Suprapubic skin (tissue), 4 donors: ENCODE data around the gene ELMO3. TPM values are rescaled to one million over a fixed set of nuclear protein-coding genes. Genes with fewer than 3 reads are reported as not detected.

Experiments
- DNase-seq, 2 donors: peaks; one replicate each; pipeline ENCODE4 v3.0.0-alpha.2; 2019; ENCODE audit warnings: low spot score in 2 of 2
- H3K27ac ChIP-seq: fragments of 200-600 bp; sonication (generic); one replicate; pipeline ENCODE4 v1.5.1; 2019
- H3K27me3 ChIP-seq: fragments of 200-600 bp; sonication (generic); one replicate; pipeline ENCODE4 v1.5.1; 2019
- H3K36me3 ChIP-seq: fragments of 200-600 bp; sonication (generic); one replicate; pipeline ENCODE4 v1.5.1; 2019
- H3K4me1 ChIP-seq: fragments of 200-600 bp; sonication (generic); one replicate; pipeline ENCODE4 v1.5.1; 2019
- H3K4me3 ChIP-seq: fragments of 200-600 bp; sonication (generic); one replicate; pipeline ENCODE4 v1.5.1; 2019; ENCODE audit warnings: mild to moderate bottlenecking
- H3K9me3 ChIP-seq: fragments of 200-600 bp; sonication (generic); one replicate; pipeline ENCODE4 v1.5.1; 2019
- EP300 ChIP-seq: sonication (generic); formaldehyde crosslinking; IDR thresholded peaks from one replicate; pipeline ENCODE4 v1.6.1; 2017; ENCODE audit warnings: antibody characterized with exemption
- POLR2A ChIP-seq, 2 donors: fragments of 450-650 bp; IDR thresholded peaks; one replicate each; pipeline ENCODE4 v1.6.1; 2017; ENCODE audit warnings: antibody characterized with exemption in 2 of 2, mild to moderate bottlenecking in 2 of 2, moderate library complexity in 2 of 2
- POLR2AphosphoS5 ChIP-seq, 3 donors: sonication (generic); formaldehyde crosslinking; IDR thresholded peaks; one replicate each; pipeline ENCODE4 v1.6.1; 2017; ENCODE audit warnings: antibody characterized with exemption in 3 of 3
- WGBS: methylation state at CpG from one replicate; pipeline ENCODE4 v1.1.5; 2018; 5-methylcytosine and 5-hydroxymethylcytosine counted together
- total RNA-seq, 4 donors: library from RNA; depleted of rRNA; stranded (reverse); fragments of >200 nt; gene quantifications; one replicate each; pipeline ENCODE4 v1.1.0, GENCODE V29; 2016
- TF ChIP-seq, protein P1 (sequence below), 2 donors: fragments of 200-600 bp in 1 of 2; fragments of 450-650 bp in 1 of 2; sonication (generic) in 1 of 2; IDR thresholded peaks; one replicate each; pipeline ENCODE4 v1.5.1; 2016 to 2019; ENCODE audit warnings: antibody characterized with exemption in 2 of 2, mild to moderate bottlenecking in 1 of 2, moderate library complexity in 1 of 2

The ELMO3 gene
- total RNA-seq, 4 donors from 2014 or later: 48.0 to 77.6 (median 56.7) TPM

- no peaks in the 10 kb centered on the region for H3K27me3 ChIP-seq
- 30% methylated on average over 4 of the region's 73 CpGs for WGBS
- H3K27ac ChIP-seq: peak overlapping the region; percentile 62
- no peak for DNase-seq
- peaks cover 55% of the 10 kb centered on the region for H3K4me1 ChIP-seq
- H3K9me3 ChIP-seq: no peaks in the 10 kb centered on the region
- peak overlapping the region; percentile 48 for H3K4me3 ChIP-seq
- no peaks in the 10 kb centered on the region for H3K36me3 ChIP-seq
- TF ChIP-seq EP300: no peak
- TF ChIP-seq POLR2AphosphoS5 (IDR thresholded peaks at IDR 0.05): peak in 1 of 3 donors; percentile 39
Observed at GRCh38 chr16:67177743-67178699, 20.9 kb upstream of the ELMO3 start.

DNA sequence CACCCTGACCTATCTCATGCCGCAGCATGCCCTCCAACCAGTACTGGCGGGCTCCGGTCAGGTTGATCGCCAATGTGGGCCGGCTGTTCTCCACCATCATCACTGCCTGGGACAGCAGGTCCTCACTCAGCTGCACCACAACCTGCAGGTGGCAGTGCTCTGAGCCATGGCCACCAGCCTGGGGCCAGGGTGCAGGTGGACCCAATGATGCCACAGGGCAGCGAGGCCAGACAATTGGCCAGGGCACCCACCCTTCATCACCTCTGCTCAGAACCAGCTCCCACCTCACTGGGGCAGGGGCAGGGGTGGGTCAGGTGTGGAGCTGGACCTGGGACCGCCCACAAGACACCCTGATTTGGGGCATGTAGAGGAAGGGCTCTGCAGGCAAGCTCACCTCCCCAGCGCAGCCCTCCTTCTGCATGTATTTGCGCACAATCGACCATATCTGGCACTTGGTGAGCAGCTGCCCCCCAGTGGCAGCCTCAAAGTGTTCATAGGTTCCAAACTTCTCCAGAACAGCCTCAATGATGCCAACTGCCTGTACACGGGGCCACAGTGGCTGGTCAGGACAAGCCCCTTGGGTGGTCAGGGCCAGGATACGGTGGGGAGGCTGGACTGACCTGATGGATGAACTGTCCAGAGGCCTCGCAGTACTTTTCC is 19.4 kb upstream of the ELMO3 start:
- no peak for DNase-seq
- 78% methylated on average over 9 of the region's 13 CpGs for WGBS
- TF ChIP-seq, protein P1, sequence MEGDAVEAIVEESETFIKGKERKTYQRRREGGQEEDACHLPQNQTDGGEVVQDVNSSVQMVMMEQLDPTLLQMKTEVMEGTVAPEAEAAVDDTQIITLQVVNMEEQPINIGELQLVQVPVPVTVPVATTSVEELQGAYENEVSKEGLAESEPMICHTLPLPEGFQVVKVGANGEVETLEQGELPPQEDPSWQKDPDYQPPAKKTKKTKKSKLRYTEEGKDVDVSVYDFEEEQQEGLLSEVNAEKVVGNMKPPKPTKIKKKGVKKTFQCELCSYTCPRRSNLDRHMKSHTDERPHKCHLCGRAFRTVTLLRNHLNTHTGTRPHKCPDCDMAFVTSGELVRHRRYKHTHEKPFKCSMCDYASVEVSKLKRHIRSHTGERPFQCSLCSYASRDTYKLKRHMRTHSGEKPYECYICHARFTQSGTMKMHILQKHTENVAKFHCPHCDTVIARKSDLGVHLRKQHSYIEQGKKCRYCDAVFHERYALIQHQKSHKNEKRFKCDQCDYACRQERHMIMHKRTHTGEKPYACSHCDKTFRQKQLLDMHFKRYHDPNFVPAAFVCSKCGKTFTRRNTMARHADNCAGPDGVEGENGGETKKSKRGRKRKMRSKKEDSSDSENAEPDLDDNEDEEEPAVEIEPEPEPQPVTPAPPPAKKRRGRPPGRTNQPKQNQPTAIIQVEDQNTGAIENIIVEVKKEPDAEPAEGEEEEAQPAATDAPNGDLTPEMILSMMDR (IDR thresholded peaks at IDR 0.05): peak in 1 of 2 donors; percentile 13
- TF ChIP-seq POLR2A (IDR thresholded peaks at IDR 0.05): no peak
- no peaks in the 10 kb centered on the region for H3K27me3 ChIP-seq
- H3K36me3 ChIP-seq: no peaks in the 10 kb centered on the region
- H3K4me1 ChIP-seq: peaks cover 48% of the 10 kb centered on the region
- no peak overlapping the region for H3K27ac ChIP-seq
- no peak overlapping the region for H3K4me3 ChIP-seq
- H3K9me3 ChIP-seq: no peaks in the 10 kb centered on the region

GRCh38 chr16:67180166-67180565 is 18.8 kb upstream of the ELMO3 start:
- Histone ChIP-seq H3K4me3 (no peak overlapping the region), H3K36me3 (no peaks in the 10 kb centered on the region), H3K27me3 (no peaks in the 10 kb centered on the region), H3K4me1 (peaks cover 48% of the 10 kb centered on the region), H3K27ac (no peak overlapping the region), H3K9me3 (no peaks in the 10 kb centered on the region)
- DNase-seq: no peak
- WGBS: 90% methylated on average over 6 of the region's 16 CpGs
- TF ChIP-seq, protein P1 (IDR thresholded peaks at IDR 0.05): no peak
- TF ChIP-seq POLR2A (IDR thresholded peaks at IDR 0.05) (no peak), EP300 (no peak), POLR2AphosphoS5 (IDR thresholded peaks at IDR 0.05) (no peak)

GRCh38 chr16:67181346-67181745 is 17.6 kb upstream of the ELMO3 start:
- 63% methylated on average over 2 of the region's 2 CpGs for WGBS

DNA sequence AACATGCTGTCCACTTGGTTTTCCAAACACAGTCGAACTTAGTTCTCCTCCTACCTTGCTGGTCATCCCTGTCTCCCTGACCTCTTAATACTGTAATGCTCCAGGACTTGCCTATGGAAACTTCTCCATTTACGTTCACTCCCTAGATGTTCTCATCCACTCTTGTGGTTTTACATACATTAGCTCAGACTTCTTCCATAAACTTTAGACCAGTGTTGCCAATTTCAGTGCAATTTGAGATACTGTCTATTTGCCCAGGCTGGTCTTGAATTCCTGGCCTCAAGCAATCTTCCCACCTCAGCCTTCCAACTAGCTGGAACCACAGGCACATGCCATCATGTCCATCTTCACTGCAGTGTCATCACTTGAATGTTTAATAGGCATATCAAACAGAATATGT is 16.6 kb upstream of the ELMO3 start:
- DNase-seq: no peak
- TF ChIP-seq EP300: no peak
- no peak for TF ChIP-seq POLR2A (IDR thresholded peaks at IDR 0.05)
- TF ChIP-seq, protein P1 (IDR thresholded peaks at IDR 0.05): no peak
- TF ChIP-seq POLR2AphosphoS5 (IDR thresholded peaks at IDR 0.05): no peak
- Histone ChIP-seq H3K9me3 (no peaks in the 10 kb centered on the region), H3K27me3 (no peaks in the 10 kb centered on the region), H3K4me1 (peaks cover 52% of the 10 kb centered on the region), H3K4me3 (no peak overlapping the region), H3K36me3 (no peaks in the 10 kb centered on the region), H3K27ac (no peak overlapping the region)
- WGBS: 75% methylated on average over 2 of the region's 2 CpGs

More at GRCh38 chr16:67181346-67181745, 17.6 kb upstream of the ELMO3 start:
- Histone ChIP-seq H3K36me3 (no peaks in the 10 kb centered on the region), H3K27ac (no peak overlapping the region), H3K9me3 (no peaks in the 10 kb centered on the region), H3K4me1 (peaks cover 52% of the 10 kb centered on the region), H3K27me3 (no peaks in the 10 kb centered on the region), H3K4me3 (no peak overlapping the region)
- TF ChIP-seq POLR2A (IDR thresholded peaks at IDR 0.05) (no peak), POLR2AphosphoS5 (IDR thresholded peaks at IDR 0.05) (no peak), EP300 (no peak)
- TF ChIP-seq, protein P1 (IDR thresholded peaks at IDR 0.05): no peak
- no peak for DNase-seq
